HepG2 (cell line): ENCODE measurements around the gene IL17RC. TPM values are rescaled to one million over a fixed set of nuclear protein-coding genes. Genes with fewer than 3 reads are reported as not detected.

Experiments
- CREBL2 ChIP-seq: sonication (generic); formaldehyde crosslinking; IDR thresholded peaks from 2 replicates; pipeline ENCODE4 v1.8.1; 2023; ENCODE audit warnings: missing genetic modification reagents, mild to moderate bottlenecking, borderline replicate concordance
- FOXO1 ChIP-seq: sonication (generic); formaldehyde crosslinking; IDR thresholded peaks from 2 replicates; pipeline ENCODE4 v1.4.0; 2020; ENCODE audit warnings: missing genetic modification reagents
- GATAD1 ChIP-seq: IDR thresholded peaks from 2 replicates; pipeline ENCODE4 v1.6.1; 2016; ENCODE audit warnings: missing genetic modification reagents, missing compliant biosample characterization
- GMEB2 ChIP-seq: IDR thresholded peaks from 2 replicates; pipeline ENCODE4 v1.6.1; 2016; ENCODE audit warnings: missing biosample characterization, missing genetic modification reagents, low read depth
- MLLT10 ChIP-seq: sonication (generic); formaldehyde crosslinking; IDR thresholded peaks from 2 replicates; pipeline ENCODE4 v1.4.0; 2020; ENCODE audit warnings: missing genetic modification reagents
- MLXIP ChIP-seq: sonication (generic); formaldehyde crosslinking; IDR thresholded peaks from 2 replicates; pipeline ENCODE4 v1.9.0; 2021; ENCODE audit warnings: missing genetic modification reagents, borderline replicate concordance
- MTA3 ChIP-seq: sonication (generic); formaldehyde crosslinking; IDR thresholded peaks from 2 replicates; pipeline ENCODE4 v1.4.0; 2020; ENCODE audit warnings: missing genetic modification reagents
- PREB ChIP-seq: sonication (generic); formaldehyde crosslinking; IDR thresholded peaks from 2 replicates; pipeline ENCODE4 v1.4.0; 2020; ENCODE audit warnings: missing genetic modification reagents
- RFX3 ChIP-seq: IDR thresholded peaks from 2 replicates; pipeline ENCODE4 v1.6.1; 2016; ENCODE audit warnings: missing biosample characterization, missing genetic modification reagents
- ZBTB49 ChIP-seq: sonication (generic); formaldehyde crosslinking; IDR thresholded peaks from 2 replicates; pipeline ENCODE4 v1.4.0; 2020; ENCODE audit warnings: missing genetic modification reagents, borderline replicate concordance
- ZKSCAN8 ChIP-seq: IDR thresholded peaks from 2 replicates; pipeline ENCODE4 v1.6.1; 2016; ENCODE audit warnings: borderline replicate concordance, missing genetic modification reagents, missing compliant biosample characterization
- ZNF18 ChIP-seq: sonication (generic); formaldehyde crosslinking; IDR thresholded peaks from 2 replicates; pipeline ENCODE4 v1.8.0; 2022; ENCODE audit warnings: mild to moderate bottlenecking, missing genetic modification reagents; ENCODE audit not compliant: insufficient replicate concordance
- ZNF235 ChIP-seq: sonication (generic); formaldehyde crosslinking; IDR thresholded peaks from 2 replicates; pipeline ENCODE4 v1.8.1; 2023; ENCODE audit warnings: mild to moderate bottlenecking, missing genetic modification reagents, borderline replicate concordance
- ZNF33B ChIP-seq: sonication (generic); formaldehyde crosslinking; IDR thresholded peaks from 2 replicates; pipeline ENCODE4 v1.5.1; 2020; ENCODE audit warnings: mild to moderate bottlenecking, missing genetic modification reagents
- ZNF383 ChIP-seq: sonication (generic); formaldehyde crosslinking; IDR thresholded peaks from 2 replicates; pipeline ENCODE4 v1.4.0; 2020; ENCODE audit warnings: missing genetic modification reagents, mild to moderate bottlenecking, borderline replicate concordance
- ZNF580 ChIP-seq: IDR thresholded peaks from 2 replicates; pipeline ENCODE4 v1.6.1; 2016; ENCODE audit warnings: low read depth, borderline replicate concordance
- ZNF788 ChIP-seq: sonication (generic); formaldehyde crosslinking; IDR thresholded peaks from 2 replicates; pipeline ENCODE4 v1.5.0; 2020; ENCODE audit warnings: mild to moderate bottlenecking, missing genetic modification reagents, borderline replicate concordance
- polyA plus RNA-seq, 8 experiments: library from polyadenylated mRNA; depleted of rRNA in 3 of 8; stranded (reverse) in 7 of 8; unstranded in 1 of 8; fragments of >200 nt; fragmentation: Illumina TruSeq in 4 of 8; extraction: Trizol in 4 of 8; gene quantifications; 2 replicates each; pipeline versions ENCODE4 v1.2.1 to v1.2.3, GENCODE V29; 2011 to 2016; ENCODE audit warnings: low read depth in 4 of 8, missing spikeins in 1 of 8, mixed read lengths in 1 of 8; ENCODE audit not compliant: insufficient read depth in 1 of 8
- total RNA-seq, 5 experiments: library from RNA; depleted of rRNA; stranded (reverse); fragments of >200 nt; fragmentation: Illumina TruSeq; extraction: Trizol; gene quantifications; 2 replicates each; pipeline ENCODE4 v1.2.3, GENCODE V29; 2016; ENCODE audit warnings: low read depth in 1 of 5

Gene IL17RC
- total and polyA plus RNA-seq, 2 of the 13 experiments (the other 11 are each of a cell fraction or from before 2014, with no cell fraction given): 20.7 to 24.0 TPM

- TF ChIP-seq FOXO1 (CRISPR knock-in tag) (peak; percentile 64), ZNF580 (CRISPR knock-in tag) (peak; percentile 63; the same call in 1 of the 2 replicates), ZNF383 (0 out of 2 replicates have a peak, but pooled peaks have one; percentile 39), PREB (CRISPR knock-in tag) (no peak), ZNF788 (no peak), ZBTB49 (CRISPR knock-in tag) (no peak), ZNF18 (CRISPR knock-in tag) (no peak), GMEB2 (CRISPR knock-in tag) (no peak), GATAD1 (CRISPR knock-in tag) (peak; percentile 54; the same call in 1 of the 2 replicates), RFX3 (CRISPR knock-in tag) (no peak), CREBL2 (CRISPR knock-in tag) (no peak), MTA3 (CRISPR knock-in tag) (no peak), ZNF235 (no peak), ZKSCAN8 (CRISPR knock-in tag) (no peak), MLLT10 (CRISPR knock-in tag) (no peak), ZNF33B (CRISPR knock-in tag) (no peak), MLXIP (CRISPR knock-in tag) (no peak)
Measured at GRCh38 chr3:9897408-9898372, 19.2 kb upstream of the IL17RC start (continued).
